SU-DHL-6 (cell line): ENCODE results near the gene NOTCH2.

Source experiments
- CTCF ChIP-seq: fragments of 200-600 bp; sonication (generic); IDR thresholded peaks from one replicate; pipeline ENCODE4 v1.5.1; 2017; ENCODE audit warnings: antibody characterized with exemption, mild to moderate bottlenecking, low read length, moderate library complexity; ENCODE audit not compliant: insufficient read depth, poor library complexity, severe bottlenecking
- EZH2phosphoT487 ChIP-seq: fragments of 200-600 bp; sonication (generic), shearing (Covaris generic); conservative IDR thresholded peaks from 2 replicates; pipeline ENCODE4 v1.6.1; 2018; ENCODE audit warnings: mild to moderate bottlenecking, antibody characterized with exemption, low read length, moderate library complexity, mixed read lengths

- no peak for TF ChIP-seq CTCF
- TF ChIP-seq EZH2phosphoT487: no peak
Observed at GRCh38 chr1:119882132-119883049, 187.1 kb downstream of the NOTCH2 start.
